Cardiac muscle cell (in vitro differentiated cells and primary cell): Measurements from ENCODE around the gene MLIP. TPM values are rescaled to one million over a fixed set of nuclear protein-coding genes. Genes with fewer than 3 reads are reported as not detected.

Experiments
- DNase-seq, 2 donors: peaks; one replicate each; pipeline versions ENCODE4 v3.0.0 to v3.0.0-alpha.2; 2010 to 2017; ENCODE audit warnings: low read depth in 1 of 2, low spot score in 1 of 2
- H3K27ac ChIP-seq: fragments of 200-600 bp; sonication (generic); 2 replicates; pipeline ENCODE4 v1.5.1; 2016
- H3K27me3 ChIP-seq: fragments of 200-600 bp; sonication (generic); 2 replicates; pipeline ENCODE4 v1.6.0; 2016; ENCODE audit warnings: control low read depth
- H3K36me3 ChIP-seq: fragments of 200-600 bp; sonication (generic); 2 replicates; pipeline ENCODE4 v1.5.1; 2016; ENCODE audit warnings: control low read depth
- H3K4me1 ChIP-seq: fragments of 200-600 bp; sonication (generic); 2 replicates; pipeline ENCODE4 v1.8.1; 2017; ENCODE audit warnings: low read depth, mild to moderate bottlenecking, mixed run types
- H3K4me3 ChIP-seq: fragments of 200-600 bp; sonication (generic); 2 replicates; pipeline ENCODE4 v1.5.1; 2016; ENCODE audit warnings: mild to moderate bottlenecking
- H3K9me3 ChIP-seq: fragments of 200-600 bp; sonication (generic); 2 replicates; pipeline ENCODE4 v1.5.1; 2017; ENCODE audit warnings: low read depth, mild to moderate bottlenecking, control low read depth
- polyA plus RNA-seq: library from polyadenylated mRNA; unstranded; fragments of >200 nt; fragmentation: Nextera tagmentation; extraction: Ambion mirVana; gene quantifications from 2 replicates; pipeline ENCODE4 v1.2.1, GENCODE V29; 2016
- total RNA-seq: library from RNA; depleted of rRNA; stranded (reverse); fragments of >200 nt; gene quantifications from 2 replicates; pipeline ENCODE4 v1.2.3, GENCODE V29; 2016
- TF ChIP-seq, protein P1 (sequence below): IDR thresholded peaks from 2 replicates; pipeline ENCODE4 v1.5.1; 2012; ENCODE audit warnings: low read depth, mild to moderate bottlenecking, low read length

The MLIP gene
- 60.5 and 65.4 TPM in 2 replicates for total RNA-seq
- polyA plus RNA-seq: 42.2 and 68.9 TPM in 2 replicates

DNA sequence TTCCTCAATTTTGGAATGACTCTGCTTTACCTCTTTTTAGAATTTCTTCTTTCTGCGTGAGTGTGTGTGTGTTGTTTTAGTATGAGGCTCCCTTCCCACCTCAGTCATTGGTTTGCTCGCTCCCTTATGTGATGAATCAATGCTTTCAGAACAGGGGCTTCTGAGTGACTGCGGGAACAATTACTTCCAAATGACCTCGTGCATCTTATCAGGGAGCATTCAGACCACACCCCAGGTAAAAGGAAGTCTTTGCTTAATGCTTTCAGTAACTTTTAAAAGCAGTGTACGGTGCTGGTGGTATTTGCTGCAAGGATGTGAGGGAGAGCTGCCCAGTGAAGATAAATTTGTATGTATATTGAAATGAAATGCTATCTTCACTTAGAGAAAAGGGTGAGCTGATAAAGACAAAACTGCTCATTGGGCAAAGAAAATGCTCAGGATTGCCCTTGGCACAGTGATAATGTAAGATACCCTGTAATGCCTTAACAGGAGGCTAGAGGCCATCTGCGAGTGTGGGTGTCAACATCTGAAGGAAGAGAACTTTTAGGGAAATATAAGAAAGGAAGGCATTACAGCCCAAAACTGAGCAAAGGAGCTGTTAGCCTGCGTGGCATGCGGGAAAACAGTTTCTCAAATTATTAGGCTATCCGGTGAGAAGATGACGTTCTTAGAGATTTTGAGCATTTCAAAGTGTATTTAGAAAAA lies at the start of gene MLIP:
TSS of gene MLIP (plus strand) at position 103 of the 705 bp plus-strand sequence. CDS start at position 140, 37 bp downstream.
- DNase-seq: no peak

GRCh38 chr6:54063228-54063539 lies 48.1 kb upstream of the MLIP start:
- Histone ChIP-seq H3K27ac (no peak overlapping the region), H3K4me3 (no peak overlapping the region), H3K36me3 (no peaks in the 10 kb centered on the region), H3K4me1 (peaks cover 19% of the 10 kb centered on the region), H3K9me3 (no peaks in the 10 kb centered on the region), H3K27me3 (no peaks in the 10 kb centered on the region)
- TF ChIP-seq, protein P1, sequence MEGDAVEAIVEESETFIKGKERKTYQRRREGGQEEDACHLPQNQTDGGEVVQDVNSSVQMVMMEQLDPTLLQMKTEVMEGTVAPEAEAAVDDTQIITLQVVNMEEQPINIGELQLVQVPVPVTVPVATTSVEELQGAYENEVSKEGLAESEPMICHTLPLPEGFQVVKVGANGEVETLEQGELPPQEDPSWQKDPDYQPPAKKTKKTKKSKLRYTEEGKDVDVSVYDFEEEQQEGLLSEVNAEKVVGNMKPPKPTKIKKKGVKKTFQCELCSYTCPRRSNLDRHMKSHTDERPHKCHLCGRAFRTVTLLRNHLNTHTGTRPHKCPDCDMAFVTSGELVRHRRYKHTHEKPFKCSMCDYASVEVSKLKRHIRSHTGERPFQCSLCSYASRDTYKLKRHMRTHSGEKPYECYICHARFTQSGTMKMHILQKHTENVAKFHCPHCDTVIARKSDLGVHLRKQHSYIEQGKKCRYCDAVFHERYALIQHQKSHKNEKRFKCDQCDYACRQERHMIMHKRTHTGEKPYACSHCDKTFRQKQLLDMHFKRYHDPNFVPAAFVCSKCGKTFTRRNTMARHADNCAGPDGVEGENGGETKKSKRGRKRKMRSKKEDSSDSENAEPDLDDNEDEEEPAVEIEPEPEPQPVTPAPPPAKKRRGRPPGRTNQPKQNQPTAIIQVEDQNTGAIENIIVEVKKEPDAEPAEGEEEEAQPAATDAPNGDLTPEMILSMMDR: no peak
- no peak for DNase-seq

More for the DNA sequence above, at the start of gene MLIP:
- Histone ChIP-seq H3K27ac (no peak within 1 kb of the TSS), H3K36me3 (no peaks in the 10 kb centered on the region), H3K9me3 (no peaks in the 10 kb centered on the region), H3K4me1 (peaks cover 12% of the 10 kb centered on the region), H3K27me3 (no peaks in the 10 kb centered on the region), H3K4me3 (no peak within 1 kb of the TSS)
- TF ChIP-seq, protein P1: no peak

DNA sequence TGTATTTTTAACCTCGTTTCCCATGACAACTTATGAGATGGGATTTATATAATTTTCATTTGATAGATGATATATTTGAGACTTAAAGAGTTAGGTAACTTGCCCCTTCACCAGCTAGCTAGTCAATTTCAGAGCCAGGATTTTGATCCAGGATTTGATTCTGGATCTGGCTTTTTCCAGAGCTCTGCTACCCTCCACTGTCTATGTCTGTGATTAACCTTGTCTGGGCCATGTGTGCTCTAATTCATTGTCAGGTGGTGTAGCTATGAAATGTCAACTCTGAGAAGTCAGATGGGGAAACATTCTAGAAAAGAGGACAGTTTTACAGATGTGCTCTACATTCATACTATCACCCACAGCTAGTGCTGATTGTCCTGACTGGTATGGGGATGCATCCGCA lies 42.5 kb upstream of the MLIP start:
- no peaks in the 10 kb centered on the region for H3K4me1 ChIP-seq
- H3K4me3 ChIP-seq: no peak overlapping the region
- TF ChIP-seq, protein P1: no peak
- no peaks in the 10 kb centered on the region for H3K9me3 ChIP-seq
- H3K27ac ChIP-seq: no peak overlapping the region
- no peaks in the 10 kb centered on the region for H3K27me3 ChIP-seq
- no peaks in the 10 kb centered on the region for H3K36me3 ChIP-seq
- DNase-seq: no peak

- Histone ChIP-seq H3K27ac (no peak overlapping the region), H3K4me1 (no peaks in the 10 kb centered on the region), H3K36me3 (no peaks in the 10 kb centered on the region), H3K4me3 (no peak overlapping the region), H3K9me3 (no peaks in the 10 kb centered on the region), H3K27me3 (no peaks in the 10 kb centered on the region)
- no peak for DNase-seq
- TF ChIP-seq, protein P1: no peak
Measured at GRCh38 chr6:54070025-54070424, 41.2 kb upstream of the MLIP start.

DNA sequence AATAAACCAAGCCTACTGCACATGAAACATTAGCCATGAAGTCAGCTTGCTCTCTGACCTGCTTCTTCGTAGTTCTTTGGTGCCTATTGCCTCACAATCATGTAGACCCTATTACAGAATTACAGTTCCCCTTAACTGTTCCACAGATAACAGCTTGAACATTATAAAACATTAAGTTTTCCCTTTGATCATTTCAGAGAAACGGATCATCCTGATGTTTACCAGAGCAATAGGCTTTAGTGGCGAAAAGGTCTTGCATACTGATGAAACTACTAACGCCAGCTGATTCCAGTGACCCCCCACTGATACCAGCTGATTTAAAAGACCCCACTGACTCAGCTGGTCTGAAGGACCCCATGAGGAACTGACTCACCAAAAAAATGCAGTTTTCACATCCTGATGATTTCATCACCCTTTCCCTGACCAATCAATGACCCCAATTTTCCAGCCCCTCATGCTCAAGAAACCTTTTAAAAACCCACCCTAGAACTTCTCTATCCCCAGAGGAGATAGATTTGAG lies 39.4 kb upstream of the MLIP start:
- Histone ChIP-seq H3K4me1 (no peaks in the 10 kb centered on the region), H3K27ac (no peak overlapping the region), H3K9me3 (no peaks in the 10 kb centered on the region), H3K27me3 (no peaks in the 10 kb centered on the region), H3K4me3 (no peak overlapping the region), H3K36me3 (no peaks in the 10 kb centered on the region)
- TF ChIP-seq, protein P1: no peak
- peak in 1 of 2 donors; percentile 34 for DNase-seq
